Activated CD8-positive, alpha-beta memory T cell treated with anti-CD3 and anti-CD28 coated beads, Interleukin-2, amount 50 U/mL, for 1 hour (primary cell): ENCODE results near the gene CEP170.
"Not testable (repeated sequence)": the region's sequence is repeated elsewhere in the genome, so short reads cannot be mapped to it uniquely, and the experiment has no call there.

Source experiments
- DNase-seq: peaks from one replicate; pipeline ENCODE4 v3.0.0-alpha.2; 2020; ENCODE audit errors: extremely low read depth

CEP170 gene

DNA sequence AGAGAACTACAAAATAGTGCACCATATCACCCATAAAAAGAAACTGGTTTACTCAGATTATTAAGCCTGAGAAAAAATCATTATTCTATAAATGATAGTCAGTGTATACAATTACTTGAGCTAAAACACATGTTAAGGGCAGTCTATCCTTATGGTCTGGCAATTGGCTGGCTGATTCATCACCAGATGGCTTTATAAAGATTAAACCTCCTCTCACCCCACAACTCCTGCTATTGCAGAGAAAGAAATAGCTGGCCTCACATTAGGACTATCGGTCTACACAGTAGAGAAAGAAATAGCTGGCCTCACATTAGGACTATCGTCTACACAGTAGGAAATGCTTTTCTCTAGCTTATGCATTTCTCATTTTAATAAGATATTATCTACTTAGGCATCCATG, 21.2 kb downstream of the CEP170 start:
- DNase-seq, result no peak

- DNase-seq, result no peak
Observed at GRCh38 chr1:243230914-243231313, 24.2 kb downstream of the CEP170 start.

- no peak for DNase-seq
Observed at GRCh38 chr1:243229526-243229925, 25.6 kb downstream of the CEP170 start.

DNA sequence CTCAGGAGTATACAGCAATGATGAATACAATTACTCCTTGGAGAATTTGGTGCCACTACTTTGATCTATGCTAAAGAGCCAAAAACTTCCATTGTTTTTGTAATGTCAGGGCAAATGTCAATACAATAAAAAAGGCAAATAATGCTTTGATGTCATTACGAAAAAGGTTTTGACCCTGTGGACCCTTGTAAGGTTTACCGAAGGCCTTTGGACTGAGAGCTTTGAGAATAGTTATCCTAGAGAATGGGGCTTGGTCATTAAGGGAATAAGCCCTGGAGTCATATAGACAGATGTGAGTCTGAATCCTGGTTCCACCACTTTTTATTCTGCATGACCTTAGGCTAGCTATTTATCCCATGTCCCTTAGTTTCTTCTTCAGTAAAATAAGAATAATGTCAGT, 27.5 kb downstream of the CEP170 start:
- DNase-seq, result no peak

- no peak for DNase-seq
Observed at GRCh38 chr1:243218059-243218458, 37.0 kb downstream of the CEP170 start.

GRCh38 chr1:243217349-243217748, 37.7 kb downstream of the CEP170 start:
- DNase-seq, result no peak

GRCh38 chr1:243216741-243217140, 38.3 kb downstream of the CEP170 start:
- no peak for DNase-seq

- DNase-seq, result not testable (repeated sequence)
Observed at GRCh38 chr1:243215276-243215875, 39.7 kb downstream of the CEP170 start.

DNA sequence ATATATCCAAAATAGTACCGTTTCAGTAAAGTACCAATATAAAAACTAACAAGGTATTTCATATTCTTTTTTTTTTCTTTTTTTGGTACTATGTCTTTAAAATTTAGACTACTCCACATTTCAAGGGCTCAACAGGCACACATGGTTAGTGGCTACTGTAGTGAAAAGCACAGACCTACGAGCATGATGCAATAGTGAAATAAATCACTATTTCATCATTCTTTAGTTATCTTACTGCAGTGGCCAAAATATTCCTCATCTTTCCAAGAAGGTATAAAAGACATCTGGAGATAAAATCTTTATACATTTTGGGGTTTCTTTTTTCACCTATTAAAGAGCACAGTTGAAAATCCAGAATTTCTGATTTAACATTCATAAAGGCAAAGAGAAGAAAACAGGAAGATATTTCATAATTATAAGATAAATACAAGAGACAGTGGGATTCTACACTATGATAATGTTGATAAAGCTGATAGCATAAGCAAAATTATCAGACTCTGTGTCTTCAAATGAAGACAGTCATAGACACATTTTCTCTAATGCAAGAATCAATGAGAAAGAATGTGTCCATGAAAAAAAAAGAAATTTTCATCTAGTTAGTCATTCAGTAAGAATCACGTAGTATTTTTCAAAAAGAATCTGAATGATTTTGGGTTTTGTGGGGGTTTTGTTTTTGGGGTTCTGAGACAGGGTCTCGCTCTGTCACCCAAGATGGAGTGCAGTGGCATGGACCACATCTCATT, 41.9 kb downstream of the CEP170 start:
- DNase-seq, result no peak

DNA sequence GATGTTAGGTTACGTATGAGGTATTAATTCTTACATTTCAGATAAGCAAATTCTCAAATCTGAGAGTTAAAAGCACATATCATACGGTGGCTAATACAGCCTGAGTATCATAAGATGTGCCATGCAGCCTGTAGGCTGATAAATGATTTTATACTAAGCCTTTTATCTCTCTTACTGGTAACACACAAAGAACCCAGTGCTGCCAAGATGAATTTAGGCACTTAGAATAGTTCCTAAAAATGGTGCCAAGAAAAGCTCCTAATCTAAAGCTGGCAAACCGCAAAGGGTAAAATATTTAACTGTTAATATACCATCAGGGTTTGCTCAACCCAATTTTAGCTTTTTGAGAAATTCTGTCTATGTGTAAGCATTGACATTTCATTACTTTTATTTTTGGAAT, 43.1 kb downstream of the CEP170 start:
- DNase-seq, result not testable (repeated sequence)

DNA sequence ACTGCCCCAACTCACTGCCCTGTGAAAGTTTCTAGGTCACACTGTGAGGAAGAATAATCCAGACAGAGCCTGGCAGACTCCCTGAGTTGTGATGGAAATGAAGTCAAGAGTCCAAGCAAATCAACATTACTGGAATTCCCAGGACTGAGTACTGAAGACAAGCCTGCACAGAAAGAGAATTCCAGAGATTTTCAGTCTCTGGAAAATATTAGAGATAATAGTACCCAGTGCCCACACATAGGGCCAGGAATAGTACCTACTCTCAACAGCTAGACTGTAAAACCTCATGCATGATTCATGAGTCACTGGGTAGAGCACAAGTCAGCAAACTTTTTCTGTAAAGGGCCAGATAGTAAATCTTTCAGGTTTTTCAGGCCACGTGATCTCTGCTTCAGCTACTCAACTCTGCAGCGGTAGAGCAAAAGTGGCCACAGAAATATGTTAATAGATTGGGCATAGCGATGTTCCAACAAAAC, 50.0 kb downstream of the CEP170 start:
- not testable (repeated sequence) for DNase-seq

DNA sequence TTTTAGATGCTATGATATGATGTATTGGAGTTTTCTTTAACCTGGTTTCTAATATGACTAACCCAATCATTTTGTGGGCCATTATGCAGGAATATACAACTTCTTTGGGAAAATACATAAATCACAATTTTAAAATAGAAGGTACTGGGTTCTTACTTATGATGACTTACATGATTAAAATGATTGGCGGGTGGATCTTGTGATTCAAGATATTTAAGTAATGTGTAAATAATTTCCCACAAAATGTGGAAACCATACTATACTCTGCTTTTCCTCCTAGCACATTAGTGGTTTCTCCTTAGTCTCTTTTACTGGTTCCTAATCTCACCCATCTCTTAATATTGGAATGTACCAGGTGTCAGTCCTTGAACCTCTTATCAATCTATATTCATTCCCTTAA, 50.7 kb downstream of the CEP170 start:
- not testable (repeated sequence) for DNase-seq

- DNase-seq, result not testable (repeated sequence)
Observed at GRCh38 chr1:243203196-243203595, 51.9 kb downstream of the CEP170 start.

DNA sequence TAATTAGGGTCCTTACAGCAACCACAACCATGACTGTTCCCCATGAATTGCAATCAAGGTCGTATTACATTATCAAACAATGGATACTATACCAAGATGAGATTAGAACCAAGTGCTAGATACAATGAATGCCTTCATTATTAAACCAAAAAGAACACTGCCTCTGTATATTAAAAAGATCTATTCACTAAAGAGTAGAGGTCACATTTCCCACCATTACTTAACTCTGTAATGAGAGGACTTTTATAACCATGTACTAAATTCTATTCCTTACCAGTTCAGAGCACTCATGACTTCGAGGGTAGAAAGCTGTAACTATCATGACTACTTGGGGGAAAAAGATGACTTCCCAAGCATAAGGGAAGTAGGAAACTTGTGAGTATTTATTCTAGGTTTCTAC, 53.8 kb downstream of the CEP170 start:
- DNase-seq, result not testable (repeated sequence)

- DNase-seq, result not testable (repeated sequence)
Observed at GRCh38 chr1:243197524-243197923, 57.6 kb downstream of the CEP170 start.

DNA sequence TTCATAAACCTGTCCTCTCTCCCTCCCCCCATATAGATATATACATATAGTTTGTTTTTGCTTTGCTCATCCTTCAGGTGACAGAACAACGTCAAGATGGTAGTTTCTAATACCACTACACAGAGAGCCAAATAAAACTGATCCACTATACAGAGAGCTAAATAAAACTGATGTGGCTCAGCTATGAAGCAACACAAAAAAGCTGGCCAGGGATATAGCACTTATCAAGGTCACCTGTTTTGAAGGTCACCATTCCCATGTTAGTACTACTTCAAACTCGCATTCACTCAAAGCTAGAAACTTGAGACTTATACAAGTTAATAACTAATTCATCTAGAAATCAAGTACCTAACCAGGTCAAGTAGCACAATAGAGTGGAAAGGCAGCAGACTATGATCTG, 61.8 kb downstream of the CEP170 start:
- not testable (repeated sequence) for DNase-seq

GRCh38 chr1:243186201-243186995, 68.7 kb downstream of the CEP170 start:
- not testable (repeated sequence) for DNase-seq

GRCh38 chr1:243184787-243185186, 70.3 kb downstream of the CEP170 start:
- DNase-seq, result not testable (repeated sequence)

DNA sequence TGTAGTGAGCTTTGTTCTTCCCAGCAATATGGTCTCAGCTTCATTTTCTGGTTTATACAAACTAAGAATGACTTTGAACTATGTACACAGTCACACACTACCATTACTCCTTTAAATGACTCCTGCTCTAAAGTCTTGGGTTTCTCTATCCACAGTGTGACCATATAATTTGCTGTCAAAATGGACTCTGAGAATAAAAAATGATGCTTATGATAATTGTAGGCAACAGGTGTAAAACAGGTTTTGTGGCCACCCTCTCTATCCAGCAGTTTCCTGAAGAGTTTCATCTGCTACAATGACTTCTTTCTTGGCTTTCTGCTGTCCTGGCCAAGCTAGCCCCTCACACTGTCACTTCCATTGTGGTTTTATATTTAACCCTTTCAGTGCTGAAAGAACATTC, 71.4 kb downstream of the CEP170 start:
- not testable (repeated sequence) for DNase-seq

GRCh38 chr1:243183176-243183575, 71.9 kb downstream of the CEP170 start:
- DNase-seq, result not testable (repeated sequence)

- no peak for DNase-seq
Observed at GRCh38 chr1:243179720-243180119, 75.4 kb downstream of the CEP170 start.

DNA sequence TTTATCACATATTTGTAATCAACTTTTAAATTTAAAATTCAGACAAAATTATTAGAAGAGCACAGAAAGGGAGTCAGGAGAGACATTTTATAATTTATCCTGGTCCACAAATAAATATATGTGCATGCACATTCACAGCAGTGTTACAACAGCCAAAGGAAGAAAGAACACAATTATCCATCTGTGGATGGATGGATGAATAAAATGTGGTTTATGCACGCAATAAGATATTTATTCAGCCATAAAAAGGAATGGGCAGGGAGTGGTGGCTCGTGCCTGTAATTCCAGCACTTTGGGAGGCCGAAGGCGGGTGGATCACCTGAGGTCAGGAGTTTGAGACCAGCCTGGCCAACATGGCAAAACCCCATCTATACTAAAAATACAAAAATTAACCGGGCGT, 77.3 kb downstream of the CEP170 start:
- DNase-seq, result not testable (repeated sequence)
